Sigmoid colon (tissue), 7 donors: Measurements from ENCODE around the gene DND1. TPM values are rescaled to one million over a fixed set of nuclear protein-coding genes. Genes with fewer than 3 reads are reported as not detected.
"Not testable (repeated sequence)": the region's sequence is repeated elsewhere in the genome, so short reads cannot be mapped to it uniquely, and the experiment has no call there.

ENCODE experiments used
- DNase-seq: peaks from one replicate; pipeline ENCODE4 v3.0.0-alpha.2; 2019
- H3K27ac ChIP-seq, 4 donors: fragments of 200-600 bp; sonication (generic); one replicate each; pipeline ENCODE4 v1.5.1; 2016 to 2019; ENCODE audit warnings: mild to moderate bottlenecking in 1 of 4
- H3K27me3 ChIP-seq, 3 donors: fragments of 200-600 bp; sonication (generic); one replicate each; pipeline ENCODE4 v1.5.1; 2019; ENCODE audit warnings: mild to moderate bottlenecking in 1 of 3
- H3K36me3 ChIP-seq, 4 donors: fragments of 200-600 bp; sonication (generic); one replicate each; pipeline ENCODE4 v1.5.1; 2016 to 2019
- H3K4me1 ChIP-seq, 4 donors: fragments of 200-600 bp; sonication (generic); one replicate each; pipeline ENCODE4 v1.5.1; 2017 to 2019
- H3K4me3 ChIP-seq, 4 donors: fragments of 200-600 bp; sonication (generic); one replicate each; pipeline ENCODE4 v1.5.1; 2017 to 2019; ENCODE audit warnings: mild to moderate bottlenecking in 2 of 4, moderate library complexity in 1 of 4
- H3K9me3 ChIP-seq, 4 donors: fragments of 200-600 bp in 3 of 4; sonication (generic) in 3 of 4; one replicate each; pipeline versions ENCODE4 v1.5.1 to v1.6.1; 2013 to 2019
- CTCF ChIP-seq, 4 experiments: fragments of 450-650 bp in 3 of 4; fragments of 200-600 bp in 1 of 4; IDR thresholded peaks; one replicate each; pipeline ENCODE4 v1.5.1; 2016 to 2019; ENCODE audit warnings: antibody characterized with exemption in 4 of 4, mild to moderate bottlenecking in 3 of 4, moderate library complexity in 2 of 4
- EP300 ChIP-seq, 4 donors: sonication (generic); formaldehyde crosslinking; IDR thresholded peaks; one replicate each; pipeline ENCODE4 v1.6.1; 2017; ENCODE audit warnings: antibody characterized with exemption in 4 of 4
- POLR2A ChIP-seq, 2 donors: fragments of 450-650 bp; IDR thresholded peaks; one replicate each; pipeline ENCODE4 v1.6.1; 2016; ENCODE audit warnings: antibody characterized with exemption in 2 of 2, mild to moderate bottlenecking in 2 of 2, moderate library complexity in 2 of 2
- POLR2AphosphoS5 ChIP-seq, 4 donors: sonication (generic); formaldehyde crosslinking; IDR thresholded peaks; one replicate each; pipeline ENCODE4 v1.6.1; 2017; ENCODE audit warnings: antibody characterized with exemption in 4 of 4
- WGBS, 2 donors: extraction: QIAGEN DNeasy Blood & Tissue Kit; methylation state at CpG; one replicate each; pipeline ENCODE4 v1.1.7; 2013; 5-methylcytosine and 5-hydroxymethylcytosine counted together
- intact Hi-C: fragments of 100-400 bp; cut with DNase I; formaldehyde crosslinking; loops from one replicate; pipeline ENCODE4 v1.15.1; 2023
- polyA plus RNA-seq, 3 donors: library from polyadenylated mRNA; stranded (reverse); fragments of 200-250 nt; gene quantifications; one replicate each; pipeline ENCODE4 v1.2.3, GENCODE V29; 2013
- total RNA-seq, 4 donors: library from RNA; depleted of rRNA; stranded (reverse); fragments of >200 nt; gene quantifications; one replicate each; pipeline ENCODE4 v1.1.0, GENCODE V29; 2016
- donor health status: healthy with polysubstance abuse.
- donor health status: Bipolar disorder and iron deficiency.
- donor health status: healthy.

The DND1 gene
- total and polyA plus RNA-seq, 7 donors: 0.36 to 2.4 (median 0.69) TPM; not detected in 2

GRCh38 chr5:140664359-140665119, 8.8 kb downstream of the DND1 start, which contains the start of gene WDR55:
WDR55 (plus strand) TSS chr5:140664904; CDS start chr5:140664913, 9 bp downstream.
- DNase-seq: peak; percentile 98
- peak within 1 kb of the TSS; percentile 84 to 91 (median 86) for H3K27ac ChIP-seq
- H3K27me3 ChIP-seq: no peaks in the 10 kb centered on the region
- no peaks in the 10 kb centered on the region for H3K9me3 ChIP-seq
- H3K36me3 ChIP-seq: peaks cover 29 to 53% (median 44%) of the 10 kb centered on the region in 4 donors
- H3K4me1 ChIP-seq: peaks cover 0 to 25% (median 22%) of the 10 kb centered on the region in 4 donors
- 0% methylated on average over 54 of the region's 54 CpGs for WGBS, 2 donors
- TF ChIP-seq CTCF (IDR thresholded peaks at IDR 0.05) (no peak), POLR2A (IDR thresholded peaks at IDR 0.05) (peak; percentile 71 to 86), POLR2AphosphoS5 (IDR thresholded peaks at IDR 0.05) (peak; percentile 84 to 92 (median 90)), EP300 (IDR thresholded peaks at IDR 0.05) (no peak)
- intact Hi-C loops: loop anchor here (2.0 kb wide), 2 partner anchors 16 to 26 kb away; partner anchors contain the start of genes HARS1 and HARS2
- H3K4me3 ChIP-seq: peak within 1 kb of the TSS; percentile 57 to 89 (median 75)

- TF ChIP-seq EP300 (IDR thresholded peaks at IDR 0.05) (no peak), POLR2AphosphoS5 (IDR thresholded peaks at IDR 0.05) (no peak), CTCF (IDR thresholded peaks at IDR 0.05) (no peak), POLR2A (IDR thresholded peaks at IDR 0.05) (no peak)
- peaks cover 0 to 25% (median 22%) of the 10 kb centered on the region in 4 donors for H3K4me1 ChIP-seq
- intact Hi-C loops: loop anchor here (2.0 kb wide), 2 partner anchors 15 to 27 kb away; partner anchors contain the start of genes HARS1 and HARS2
- H3K27me3 ChIP-seq: no peaks in the 10 kb centered on the region
- peak overlapping the region; percentile 84 to 91 (median 86) for H3K27ac ChIP-seq
- DNase-seq: no peak
- H3K36me3 ChIP-seq: peaks cover 29 to 53% (median 44%) of the 10 kb centered on the region in 4 donors
- H3K4me3 ChIP-seq: peak overlapping the region; percentile 57 to 89 (median 75)
- no peaks in the 10 kb centered on the region for H3K9me3 ChIP-seq
- whole genome bisulfite sequencing, 2 donors: 4 to 17% methylated on average over 18 of the region's 18 CpGs
Observed at GRCh38 chr5:140664030-140664358, 9.4 kb downstream of the DND1 start.

GRCh38 chr5:140660371-140660770, 13.0 kb downstream of the DND1 start:
- H3K9me3 ChIP-seq, H3K4me3 ChIP-seq, H3K27me3 ChIP-seq, intact Hi-C loops, DNase-seq, H3K27ac ChIP-seq: not testable (repeated sequence)
- H3K4me1 ChIP-seq: peaks cover 0 to 10% (median 9%) of the 10 kb centered on the region in 4 donors
- WGBS, 2 donors: 90 to 94% methylated on average over 6 of the region's 6 CpGs
- peaks cover 42 to 78% (median 71%) of the 10 kb centered on the region in 4 donors for H3K36me3 ChIP-seq

GRCh38 chr5:140658870-140659269, 14.5 kb downstream of the DND1 start:
- TF ChIP-seq EP300 (IDR thresholded peaks at IDR 0.05): no peak
- no peak for TF ChIP-seq POLR2A (IDR thresholded peaks at IDR 0.05)
- TF ChIP-seq CTCF (IDR thresholded peaks at IDR 0.05): no peak
- TF ChIP-seq POLR2AphosphoS5 (IDR thresholded peaks at IDR 0.05): no peak
- Histone ChIP-seq H3K9me3 (no peaks in the 10 kb centered on the region), H3K4me3 (no peak overlapping the region), H3K27me3 (no peaks in the 10 kb centered on the region), H3K36me3 (peaks cover 53 to 93% (median 84%) of the 10 kb centered on the region in 4 donors), H3K27ac (no peak overlapping the region), H3K4me1 (peaks cover 0 to 3% (median 3%) of the 10 kb centered on the region in 4 donors)
- intact Hi-C loops: no loop called here
- no peak for DNase-seq
- WGBS, 2 donors: 98% methylated on average over 17 of the region's 17 CpGs

GRCh38 chr5:140647042-140647419, 26.3 kb downstream of the DND1 start:
- WGBS, 2 donors: 0% methylated on average over 27 of the region's 27 CpGs
- intact Hi-C loops: loop anchor here (1.0 to 10.0 kb wide), 4 partner anchors 45 to 272 kb away; partner anchors contain the start of genes ANKHD1, EIF4EBP3, HARS1 and HARS2
- Histone ChIP-seq H3K9me3 (no peaks in the 10 kb centered on the region), H3K27me3 (no peaks in the 10 kb centered on the region), H3K36me3 (peaks cover 6 to 78% (median 39%) of the 10 kb centered on the region in 4 donors), H3K4me3 (peak overlapping the region; percentile 79 to 98 (median 85)), H3K4me1 (peaks cover 0 to 38% (median 28%) of the 10 kb centered on the region in 4 donors), H3K27ac (peak overlapping the region; percentile 83 to 90 (median 86))
- no peak for DNase-seq
- no peak for TF ChIP-seq CTCF (IDR thresholded peaks at IDR 0.05)
- TF ChIP-seq EP300 (IDR thresholded peaks at IDR 0.05): no peak
- no peak for TF ChIP-seq POLR2A (IDR thresholded peaks at IDR 0.05)
- no peak for TF ChIP-seq POLR2AphosphoS5 (IDR thresholded peaks at IDR 0.05)
